ENCODE results near the gene TRPV3. TPM values are rescaled to one million over a fixed set of nuclear protein-coding genes. Genes with fewer than 3 reads are reported as not detected.

Gene TRPV3
- total RNA-seq, 3 donors from 2014 or later: 7.7 to 17.8 (median 8.6) TPM

- Histone ChIP-seq H3K9me3 (no peaks in the 10 kb centered on the region), H3K36me3 (ENCODE audit: low read depth) (no peaks in the 10 kb centered on the region), H3K4me1 (ENCODE audit: low read depth) (no peaks in the 10 kb centered on the region), H3K4me3 (no peak overlapping the region)
- ATAC-seq (no peak), DNase-seq (no peak)
- intact Hi-C loops (cut with DNase I, micrococcal nuclease): no loop called here
- no peak for TF ChIP-seq CTCF (IDR thresholded peaks at IDR 0.05)
These were observed 44.1 kb downstream of the TRPV3 start for GRCh38 chr17:3513305-3514035.

- Histone ChIP-seq H3K4me3 (no peak overlapping the region), H3K4me1 (ENCODE audit: low read depth) (no peaks in the 10 kb centered on the region), H3K9me3 (no peaks in the 10 kb centered on the region), H3K36me3 (ENCODE audit: low read depth) (no peaks in the 10 kb centered on the region)
- peak in 2 of 3 donors; percentile 64 to 68 for DNase-seq
- peak; percentile 42 for ATAC-seq
- TF ChIP-seq CTCF (IDR thresholded peaks at IDR 0.05): no peak
- intact Hi-C loops (cut with DNase I, micrococcal nuclease): no loop called here
These were observed 45.0 kb downstream of the TRPV3 start for GRCh38 chr17:3512505-3513171.

GRCh38 chr17:3511852-3512504 lies 45.6 kb downstream of the TRPV3 start:
- Histone ChIP-seq H3K9me3 (no peaks in the 10 kb centered on the region), H3K36me3 (ENCODE audit: low read depth) (no peaks in the 10 kb centered on the region), H3K4me3 (no peak overlapping the region), H3K4me1 (ENCODE audit: low read depth) (no peaks in the 10 kb centered on the region)
- intact Hi-C loops (cut with DNase I, micrococcal nuclease): no loop called here
- no peak for TF ChIP-seq CTCF (IDR thresholded peaks at IDR 0.05)
- no peak for DNase-seq
- ATAC-seq: no peak

DNA sequence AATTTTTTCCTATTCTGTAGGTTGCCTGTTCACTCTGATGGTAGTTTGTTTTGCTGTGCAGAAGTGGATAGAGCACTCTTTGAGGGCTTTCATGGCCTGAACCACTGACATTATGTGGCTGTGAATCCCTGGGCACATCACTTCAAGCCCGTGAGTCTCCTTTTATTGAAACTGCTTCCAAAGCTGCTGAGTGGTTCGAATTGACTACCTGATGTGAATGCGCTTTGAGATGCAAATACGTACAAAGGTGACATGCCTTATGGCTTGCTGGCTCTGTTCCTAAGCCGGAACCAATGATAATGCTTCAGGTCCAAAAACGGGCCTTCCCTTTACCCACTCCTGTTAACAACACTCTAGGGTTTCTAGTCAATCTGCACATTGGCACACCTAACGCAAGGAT lies 47.5 kb downstream of the TRPV3 start:
- Histone ChIP-seq H3K4me1 (ENCODE audit: low read depth) (no peaks in the 10 kb centered on the region), H3K4me3 (no peak overlapping the region), H3K9me3 (no peaks in the 10 kb centered on the region), H3K36me3 (ENCODE audit: low read depth) (no peaks in the 10 kb centered on the region)
- ATAC-seq (no peak), DNase-seq (no peak)
- intact Hi-C loops (cut with DNase I, micrococcal nuclease): no loop called here
- TF ChIP-seq CTCF (IDR thresholded peaks at IDR 0.05): no peak

GRCh38 chr17:3507869-3508268 lies 49.7 kb downstream of the TRPV3 start:
- no peak for TF ChIP-seq CTCF (IDR thresholded peaks at IDR 0.05)
- Histone ChIP-seq H3K4me3 (no peak overlapping the region), H3K9me3 (no peaks in the 10 kb centered on the region), H3K4me1 (ENCODE audit: low read depth) (no peaks in the 10 kb centered on the region), H3K36me3 (ENCODE audit: low read depth) (no peaks in the 10 kb centered on the region)
- ATAC-seq (no peak), DNase-seq (no peak)
- intact Hi-C loops (cut with DNase I, micrococcal nuclease): no loop called here

Measured in mucosa of descending colon (tissue), 3 donors.